Measurements from ENCODE around the gene CDH4.
"Not testable (repeated sequence)": the region's sequence is repeated elsewhere in the genome, so short reads cannot be mapped to it uniquely, and the experiment has no call there.

Gene CDH4

DNA sequence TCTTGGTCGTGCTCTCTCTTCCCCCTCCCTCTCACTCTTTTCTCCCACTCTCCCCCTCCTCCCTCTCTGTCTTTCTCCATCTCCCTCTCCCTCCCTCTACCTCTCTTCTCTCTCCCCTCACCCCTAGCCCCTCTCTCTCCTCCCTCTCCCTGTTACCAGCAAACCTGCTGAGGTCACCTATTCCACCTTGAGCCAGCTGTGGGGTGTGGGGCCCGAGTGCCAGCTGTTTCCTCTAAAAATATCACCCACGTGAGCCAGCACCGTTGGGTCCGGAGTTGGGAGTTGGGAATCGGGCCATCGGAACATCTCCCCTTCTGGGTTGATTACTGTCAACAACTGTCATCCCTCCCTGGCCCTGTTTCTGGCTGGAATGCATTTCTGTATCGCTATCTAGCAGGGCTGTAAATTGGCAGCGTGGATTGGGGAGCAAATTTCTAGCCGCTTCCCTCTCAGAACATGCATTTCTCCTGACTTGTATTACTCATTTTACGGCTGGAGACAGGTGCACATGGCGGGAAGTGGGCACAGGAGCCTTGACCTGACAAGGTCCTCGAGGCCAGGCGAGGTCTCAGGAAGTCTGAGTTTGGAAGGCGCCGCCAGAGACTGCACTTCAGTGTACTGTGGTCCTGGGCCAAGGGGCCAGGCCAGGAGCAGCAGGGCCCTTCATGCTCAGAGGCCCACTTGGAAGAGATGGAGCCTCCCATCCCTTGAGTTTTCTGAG, 165.3 kb downstream of the CDH4 start:
- no peak overlapping the region for H3K4me3 ChIP-seq (ENCODE audit: extremely low read depth, insufficient read depth, low read length, poor library complexity, severe bottlenecking)
- H3K9me3 ChIP-seq (ENCODE audit: control insufficient read depth, low read length), result peaks cover 8% of the 10 kb centered on the region
- no peak overlapping the region for H3K27ac ChIP-seq (ENCODE audit: low read depth, low read length, severe bottlenecking)
- WGBS, 2 experiments (ENCODE audit: insufficient coverage in 2 of 2), result 90 to 91% methylated on average over 14 of the region's 16 CpGs
- H3K4me1 ChIP-seq (ENCODE audit: control insufficient read depth, insufficient read depth, low read length, poor library complexity, severe bottlenecking), result no peaks in the 10 kb centered on the region
- no peaks in the 10 kb centered on the region for H3K36me3 ChIP-seq (ENCODE audit: control insufficient read depth, insufficient read depth, low read length)

DNA sequence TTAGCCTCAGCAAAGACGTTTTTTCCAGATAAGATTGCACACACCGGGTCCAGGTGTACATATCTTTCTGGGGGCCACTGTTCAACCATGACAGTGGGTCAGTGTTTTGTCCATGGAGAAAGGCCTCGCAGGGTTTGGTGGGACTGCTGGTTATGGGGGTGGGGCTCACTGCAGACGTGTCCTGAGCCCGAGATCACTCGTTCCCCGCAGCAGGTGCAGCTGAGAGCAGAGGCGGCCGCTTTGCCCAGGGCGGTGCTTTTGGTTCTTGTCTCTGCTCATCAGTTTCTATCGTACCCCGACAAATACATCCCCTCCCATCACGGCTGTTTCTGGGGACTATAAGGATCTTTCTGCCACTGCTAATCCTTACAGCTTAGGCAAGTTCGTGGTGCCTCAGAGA, 166.9 kb downstream of the CDH4 start:
- 87 to 89% methylated on average over 11 to 13 of the region's 14 CpGs for WGBS, 2 experiments (ENCODE audit: insufficient coverage in 2 of 2)
- Histone ChIP-seq H3K4me1 (ENCODE audit: control insufficient read depth, insufficient read depth, low read length, poor library complexity, severe bottlenecking) (no peaks in the 10 kb centered on the region), H3K9me3 (ENCODE audit: control insufficient read depth, low read length) (peaks cover 1% of the 10 kb centered on the region), H3K27ac (ENCODE audit: low read depth, low read length, severe bottlenecking) (no peak overlapping the region), H3K4me3 (ENCODE audit: extremely low read depth, insufficient read depth, low read length, poor library complexity, severe bottlenecking) (no peak overlapping the region), H3K36me3 (ENCODE audit: control insufficient read depth, insufficient read depth, low read length) (no peaks in the 10 kb centered on the region)

DNA sequence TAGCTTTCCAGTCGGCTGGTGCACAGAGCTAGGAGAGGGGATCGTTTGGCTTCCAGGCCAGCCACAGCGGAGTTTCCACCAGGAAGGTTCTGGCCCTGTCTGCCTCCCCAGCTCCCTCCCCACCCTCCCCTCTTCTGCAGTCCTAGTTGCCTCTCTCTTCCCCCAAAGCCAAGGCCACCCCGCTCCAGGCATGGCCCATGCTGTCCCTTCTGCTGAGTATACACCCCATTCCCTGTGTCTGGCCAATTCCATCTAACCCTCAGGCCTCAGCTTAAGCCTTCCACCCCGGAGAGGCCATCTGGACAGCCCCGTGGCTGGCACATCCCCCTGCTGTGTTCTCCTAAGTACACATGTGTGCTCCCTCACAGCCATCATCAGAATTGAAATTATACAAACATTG, 167.4 kb downstream of the CDH4 start:
- Histone ChIP-seq H3K4me3 (ENCODE audit: extremely low read depth, insufficient read depth, low read length, poor library complexity, severe bottlenecking) (no peak overlapping the region), H3K36me3 (ENCODE audit: control insufficient read depth, insufficient read depth, low read length) (no peaks in the 10 kb centered on the region), H3K9me3 (ENCODE audit: control insufficient read depth, low read length) (no peaks in the 10 kb centered on the region), H3K4me1 (ENCODE audit: control insufficient read depth, insufficient read depth, low read length, poor library complexity, severe bottlenecking) (no peaks in the 10 kb centered on the region), H3K27ac (ENCODE audit: low read depth, low read length, severe bottlenecking) (no peak overlapping the region)
- WGBS, 2 experiments (ENCODE audit: insufficient coverage in 2 of 2), result 77 to 85% methylated on average over 4 to 6 of the region's 6 CpGs

DNA sequence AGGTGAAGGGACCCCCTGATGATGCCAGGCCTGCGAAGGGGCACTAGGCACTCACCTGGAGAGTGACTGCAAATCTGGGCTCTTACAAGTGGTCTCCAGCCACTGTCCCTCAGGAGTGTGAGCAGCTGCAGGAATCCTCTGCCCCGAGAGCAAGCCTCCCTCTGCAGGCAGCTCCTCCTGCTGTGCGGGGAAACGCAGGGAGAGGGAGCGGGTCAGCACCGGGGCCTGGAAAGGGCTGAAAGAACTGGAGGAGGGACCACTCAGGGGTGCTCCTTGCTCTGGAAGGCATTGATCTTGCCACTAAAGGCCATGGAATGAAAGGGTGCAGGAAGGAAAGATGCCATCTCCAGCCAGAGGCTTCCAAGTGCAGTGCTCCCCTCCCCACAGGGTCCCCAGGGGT, 168.0 kb downstream of the CDH4 start:
- WGBS, 2 experiments (ENCODE audit: insufficient coverage in 2 of 2), result 84 to 100% methylated on average over 1 to 6 of the region's 6 CpGs
- Histone ChIP-seq H3K36me3 (ENCODE audit: control insufficient read depth, insufficient read depth, low read length) (no peaks in the 10 kb centered on the region), H3K4me1 (ENCODE audit: control insufficient read depth, insufficient read depth, low read length, poor library complexity, severe bottlenecking) (peaks cover 3% of the 10 kb centered on the region), H3K9me3 (ENCODE audit: control insufficient read depth, low read length) (no peaks in the 10 kb centered on the region), H3K4me3 (ENCODE audit: extremely low read depth, insufficient read depth, low read length, poor library complexity, severe bottlenecking) (no peak overlapping the region), H3K27ac (ENCODE audit: low read depth, low read length, severe bottlenecking) (no peak overlapping the region)

DNA sequence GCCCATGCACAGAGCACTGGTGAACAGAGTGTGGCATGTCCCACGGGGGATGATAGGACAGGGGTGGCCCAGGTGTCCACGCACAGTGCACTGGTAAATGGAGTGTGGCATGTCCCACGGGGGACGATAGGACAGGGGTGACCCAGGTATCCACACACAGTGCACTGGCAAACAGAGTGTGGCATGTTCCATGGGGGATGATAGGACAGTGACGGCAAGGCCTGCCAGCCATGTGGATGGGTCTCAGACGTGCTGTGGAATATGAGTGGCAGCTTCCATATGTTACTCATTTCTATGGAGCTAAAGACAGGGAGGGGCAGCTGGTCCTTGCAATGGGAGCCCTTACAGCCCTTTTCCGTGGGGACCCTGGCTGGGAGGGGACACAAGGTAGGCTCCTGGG, 168.7 kb downstream of the CDH4 start:
- no peaks in the 10 kb centered on the region for H3K36me3 ChIP-seq (ENCODE audit: control insufficient read depth, insufficient read depth, low read length)
- no peak overlapping the region for H3K27ac ChIP-seq (ENCODE audit: low read depth, low read length, severe bottlenecking)
- WGBS, 2 experiments (ENCODE audit: insufficient coverage in 2 of 2), result 76 to 81% methylated on average over 6 to 7 of the region's 7 CpGs
- H3K4me3 ChIP-seq (ENCODE audit: extremely low read depth, insufficient read depth, low read length, poor library complexity, severe bottlenecking), result no peak overlapping the region
- H3K9me3 ChIP-seq (ENCODE audit: control insufficient read depth, low read length), result no peaks in the 10 kb centered on the region
- peaks cover 3% of the 10 kb centered on the region for H3K4me1 ChIP-seq (ENCODE audit: control insufficient read depth, insufficient read depth, low read length, poor library complexity, severe bottlenecking)

DNA sequence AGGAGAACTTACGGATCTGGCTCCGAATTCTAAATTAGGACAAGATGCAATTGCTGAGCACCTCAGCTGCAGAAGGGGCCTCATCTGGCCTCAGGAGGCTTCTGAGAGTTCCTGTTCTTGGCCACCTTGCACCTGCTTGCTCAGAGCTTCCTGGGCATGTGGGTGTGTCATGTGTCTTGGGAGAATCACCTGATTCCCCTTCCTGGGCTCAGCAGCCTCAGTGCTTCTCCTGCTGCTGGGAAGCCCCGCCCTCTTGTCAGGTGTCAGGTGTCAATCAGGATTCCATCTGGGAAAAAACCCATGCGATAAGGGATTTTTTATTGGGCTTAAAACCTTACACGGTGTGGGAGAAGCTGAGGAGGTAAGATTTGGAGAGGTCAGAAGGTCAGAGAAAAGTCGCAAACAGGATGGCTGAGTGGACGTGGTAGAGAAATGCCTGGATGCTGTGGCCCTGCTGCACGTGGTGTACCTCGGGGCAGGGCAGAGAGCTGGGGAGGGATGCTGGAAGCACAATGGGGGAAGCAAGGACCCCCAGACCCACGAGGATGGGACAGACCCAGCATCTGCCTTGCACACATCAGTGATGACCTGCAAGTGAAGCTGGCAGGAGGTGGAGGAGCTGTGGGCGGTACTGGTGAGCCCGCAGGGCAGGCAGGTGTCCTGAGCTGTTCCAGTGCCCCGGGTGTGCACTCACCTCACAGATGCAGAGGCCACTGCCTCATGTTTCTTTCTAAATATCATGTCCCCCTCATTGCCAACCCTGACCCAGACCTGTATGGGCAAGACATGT, 170.8 kb downstream of the CDH4 start:
- H3K27ac ChIP-seq (ENCODE audit: low read depth, low read length, severe bottlenecking), result no peak overlapping the region
- no peak overlapping the region for H3K4me3 ChIP-seq (ENCODE audit: extremely low read depth, insufficient read depth, low read length, poor library complexity, severe bottlenecking)
- H3K36me3 ChIP-seq (ENCODE audit: control insufficient read depth, insufficient read depth, low read length), result no peaks in the 10 kb centered on the region
- no peaks in the 10 kb centered on the region for H3K9me3 ChIP-seq (ENCODE audit: control insufficient read depth, low read length)
- peaks cover 3% of the 10 kb centered on the region for H3K4me1 ChIP-seq (ENCODE audit: control insufficient read depth, insufficient read depth, low read length, poor library complexity, severe bottlenecking)
- 78 to 86% methylated on average over 13 of the region's 13 CpGs for WGBS, 2 experiments (ENCODE audit: insufficient coverage in 2 of 2)

DNA sequence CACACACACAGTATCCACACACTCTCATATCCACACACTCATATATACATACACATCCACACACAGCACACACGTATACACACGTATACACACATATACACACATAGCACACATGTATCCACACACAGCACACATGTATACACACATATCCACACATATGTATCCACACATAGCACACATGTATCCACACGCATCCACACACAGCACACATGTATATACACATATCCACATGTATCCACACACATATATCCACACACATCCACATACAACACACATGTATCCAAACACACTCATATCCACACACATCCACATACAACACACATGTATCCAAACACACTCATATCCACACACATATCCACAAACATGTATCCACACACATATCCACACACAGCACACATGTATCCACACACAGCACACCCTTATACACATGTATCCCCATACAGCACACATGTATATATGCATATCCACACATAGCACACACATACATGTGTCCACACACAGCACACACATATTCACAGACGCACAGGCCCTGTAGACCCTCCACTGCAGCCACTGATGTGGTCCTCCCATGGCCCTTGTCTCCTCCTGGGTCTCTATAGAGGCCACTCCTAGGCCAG, 172.1 kb downstream of the CDH4 start:
- H3K27ac ChIP-seq (ENCODE audit: low read depth, low read length, severe bottlenecking), result no peak overlapping the region
- H3K9me3 ChIP-seq (ENCODE audit: control insufficient read depth, low read length), result no peaks in the 10 kb centered on the region
- peaks cover 3% of the 10 kb centered on the region for H3K4me1 ChIP-seq (ENCODE audit: control insufficient read depth, insufficient read depth, low read length, poor library complexity, severe bottlenecking)
- 95 to 98% methylated on average over 4 of the region's 4 CpGs for WGBS, 2 experiments (ENCODE audit: insufficient coverage in 2 of 2)
- H3K36me3 ChIP-seq (ENCODE audit: control insufficient read depth, insufficient read depth, low read length), result no peaks in the 10 kb centered on the region
- H3K4me3 ChIP-seq (ENCODE audit: extremely low read depth, insufficient read depth, low read length, poor library complexity, severe bottlenecking), result no peak overlapping the region

DNA sequence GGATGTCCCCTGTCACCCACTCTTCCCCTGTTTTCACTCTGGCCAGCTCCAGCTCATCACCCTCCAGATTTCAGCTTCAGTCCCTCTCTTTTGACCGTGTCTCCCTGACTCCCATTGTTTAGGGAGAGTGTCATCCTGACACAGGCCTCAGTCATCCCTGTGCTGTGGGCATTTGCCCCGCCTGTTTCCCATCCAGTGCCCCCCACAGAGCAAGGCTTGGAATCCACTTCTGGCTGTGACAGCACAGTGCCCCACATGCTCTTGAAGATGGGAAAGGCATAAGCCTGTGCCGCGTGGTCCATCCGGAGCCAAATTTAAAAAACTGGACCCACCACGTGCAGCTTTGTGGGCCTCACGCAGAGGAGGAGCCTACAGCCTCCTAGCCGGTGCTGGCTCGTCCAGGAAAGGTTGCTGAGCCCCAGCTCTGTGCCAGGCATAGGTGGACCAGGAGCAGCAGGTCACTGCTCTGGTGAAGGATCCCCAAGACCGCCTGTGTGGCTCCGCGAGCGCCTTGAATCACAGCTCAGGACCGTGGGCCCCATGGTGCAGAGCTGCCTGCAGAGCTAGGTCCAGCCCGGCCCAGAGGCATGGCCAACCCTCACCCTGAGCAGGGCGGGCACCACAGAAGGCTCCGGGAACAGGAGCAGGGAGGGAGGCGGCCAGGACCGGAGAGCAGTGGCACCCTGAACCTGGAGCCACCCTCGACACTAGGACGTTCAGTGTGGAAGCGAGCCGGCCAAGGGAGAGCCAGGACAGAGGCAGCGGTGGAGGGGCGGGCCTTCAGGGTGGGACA, 172.8 kb downstream of the CDH4 start:
- no peaks in the 10 kb centered on the region for H3K9me3 ChIP-seq (ENCODE audit: control insufficient read depth, low read length)
- no peaks in the 10 kb centered on the region for H3K36me3 ChIP-seq (ENCODE audit: control insufficient read depth, insufficient read depth, low read length)
- H3K27ac ChIP-seq (ENCODE audit: low read depth, low read length, severe bottlenecking), result no peak overlapping the region
- peaks cover 3% of the 10 kb centered on the region for H3K4me1 ChIP-seq (ENCODE audit: control insufficient read depth, insufficient read depth, low read length, poor library complexity, severe bottlenecking)
- 95 to 96% methylated on average over 25 of the region's 25 CpGs for WGBS, 2 experiments (ENCODE audit: insufficient coverage in 2 of 2)
- no peak overlapping the region for H3K4me3 ChIP-seq (ENCODE audit: extremely low read depth, insufficient read depth, low read length, poor library complexity, severe bottlenecking)

DNA sequence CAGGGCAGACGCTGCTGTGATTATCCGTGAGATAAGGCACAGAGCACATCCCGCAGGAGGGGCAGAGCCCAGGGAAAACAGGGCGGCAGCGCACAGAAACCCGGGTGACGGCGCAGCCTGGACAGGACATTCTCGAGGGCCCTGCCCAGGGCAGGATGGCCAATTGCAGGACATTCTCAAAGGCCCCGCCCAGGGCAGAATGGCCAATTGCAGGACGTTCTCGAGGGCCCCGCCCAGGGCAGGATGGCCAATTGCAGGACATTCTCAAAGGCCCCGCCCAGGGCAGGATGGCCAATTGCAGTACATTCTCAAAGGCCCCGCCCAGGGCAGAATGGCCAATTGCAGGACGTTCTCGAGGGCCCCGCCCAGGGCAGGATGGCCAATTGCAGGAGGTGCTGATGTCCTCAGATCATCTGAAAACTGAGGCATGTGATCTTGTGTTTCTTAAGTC, 173.5 kb downstream of the CDH4 start:
- not testable (repeated sequence) for H3K36me3 ChIP-seq (ENCODE audit: control insufficient read depth, insufficient read depth, low read length); H3K4me3 ChIP-seq (ENCODE audit: extremely low read depth, insufficient read depth, low read length, poor library complexity, severe bottlenecking); H3K9me3 ChIP-seq (ENCODE audit: control insufficient read depth, low read length); H3K4me1 ChIP-seq (ENCODE audit: control insufficient read depth, insufficient read depth, low read length, poor library complexity, severe bottlenecking); H3K27ac ChIP-seq (ENCODE audit: low read depth, low read length, severe bottlenecking)
- WGBS, 2 experiments (ENCODE audit: insufficient coverage in 2 of 2), result 93 to 96% methylated on average over 14 to 18 of the region's 18 CpGs

DNA sequence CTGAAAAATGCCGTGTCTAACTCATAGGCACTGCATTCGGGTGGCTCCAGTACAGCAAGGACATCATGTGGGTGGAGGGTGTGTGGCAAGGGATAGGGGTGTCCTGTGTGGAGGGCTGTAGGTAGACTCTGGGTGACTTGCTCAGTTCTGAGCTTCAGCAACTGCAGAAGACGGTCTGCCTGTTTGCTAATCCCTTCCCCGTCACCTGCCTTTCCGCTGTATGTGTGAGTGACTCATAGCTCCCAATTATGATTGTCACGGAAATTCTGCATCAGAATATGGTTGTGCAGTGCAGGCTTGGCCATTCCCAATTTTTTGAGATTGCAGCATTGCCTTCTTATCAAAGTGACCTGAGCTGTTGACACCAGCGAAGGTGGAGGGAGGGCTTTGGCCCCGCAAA, 174.3 kb downstream of the CDH4 start:
- Histone ChIP-seq H3K9me3 (ENCODE audit: control insufficient read depth, low read length) (no peaks in the 10 kb centered on the region), H3K36me3 (ENCODE audit: control insufficient read depth, insufficient read depth, low read length) (no peaks in the 10 kb centered on the region), H3K4me1 (ENCODE audit: control insufficient read depth, insufficient read depth, low read length, poor library complexity, severe bottlenecking) (peaks cover 3% of the 10 kb centered on the region), H3K27ac (ENCODE audit: low read depth, low read length, severe bottlenecking) (no peak overlapping the region), H3K4me3 (ENCODE audit: extremely low read depth, insufficient read depth, low read length, poor library complexity, severe bottlenecking) (no peak overlapping the region)
- 91 to 94% methylated on average over 7 to 8 of the region's 8 CpGs for WGBS, 2 experiments (ENCODE audit: insufficient coverage in 2 of 2)

Measured in mesodermal cell (in vitro differentiated cells).